K562 (cell line): ENCODE results near the gene SLC38A8. TPM values are rescaled to one million over a fixed set of nuclear protein-coding genes. Genes with fewer than 3 reads are reported as not detected.

Source experiments
- ATAC-seq: fragments of 200-7000 bp; cut with Tn5 transposase; 3 replicates; pipeline ENCODE4 v1.9.1; 2020; ENCODE audit warnings: moderate library complexity
- BruUV-seq: library from RNA; stranded (reverse); fragments of 400-500 nt; replicated peaks from 2 replicates; lab custom pipeline; 2021; lab: Mats Ljungman, UMichigan
- CTCF ChIA-PET: fragments of 300-600 bp; formaldehyde crosslinking; extraction: SDS; loops from one replicate; lab custom pipeline; 2021; ENCODE audit warnings: low intra/inter-chr PET ratio; lab: Yijun Ruan, JAX
- POLR2A ChIA-PET: fragments of 300-600, 350-650 bp; sonication (Branson Sonifier 250); formaldehyde crosslinking; extraction: SDS; loops from one replicate; lab custom pipeline; 2021; ENCODE audit warnings: antibody characterized with exemption, inconsistent platforms; lab: Yijun Ruan, JAX
- DNase-seq, 4 experiments: peaks; one replicate each; pipeline versions ENCODE4 v3.0.0 to v3.0.0-alpha.2; 2011 to 2018; ENCODE audit warnings: low spot score in 3 of 4, mixed read lengths in 3 of 4; ENCODE audit errors: extremely low read depth in 1 of 4
- FAIRE-seq: peaks from 2 replicates; lab custom pipeline; 2011; peaks lifted over from hg19 to GRCh38; lab: Jason Lieb, UNC
- H2AFZ ChIP-seq: 2 replicates; pipeline ENCODE4 v1.6.0; 2011; ENCODE audit warnings: low read depth, low read length, control low read depth, inconsistent platforms
- H3K27ac ChIP-seq: fragments of 200-600 bp; 3 replicates; pipeline ENCODE4 v1.8.0; 2011; ENCODE audit warnings: low read depth, mild to moderate bottlenecking, control low read depth, inconsistent platforms, low read length, moderate library complexity, mixed read lengths; ENCODE audit errors: extremely low read depth
- H3K27me3 ChIP-seq, 2 experiments: fragments of 300-600 bp in 1 of 2; 2 replicates in 1 of 2; 3 replicates in 1 of 2; pipeline versions ENCODE4 v1.6.0 to v1.8.0; 2011; ENCODE audit warnings: inconsistent platforms in 2 of 2, low read length in 2 of 2, mild to moderate bottlenecking in 1 of 2, mixed read lengths in 1 of 2, moderate library complexity in 1 of 2; ENCODE audit not compliant: control insufficient read depth in 2 of 2, insufficient read depth in 2 of 2
- H3K36me3 ChIP-seq: fragments of 300-600 bp; 3 replicates; pipeline ENCODE4 v1.8.0; 2011; ENCODE audit warnings: mild to moderate bottlenecking, low read length, inconsistent platforms; ENCODE audit not compliant: control insufficient read depth, insufficient read depth
- H3K4me1 ChIP-seq, 2 experiments: fragments of 200-600 bp in 1 of 2; replicated peaks in 1 of 2; 2 replicates in 1 of 2; 3 replicates in 1 of 2; pipeline versions ENCODE4 v1.5.1 to v1.8.0; 2011; ENCODE audit warnings: inconsistent platforms in 2 of 2, low read length in 2 of 2, mild to moderate bottlenecking in 1 of 2, mixed read lengths in 1 of 2, moderate library complexity in 1 of 2; ENCODE audit not compliant: control insufficient read depth in 2 of 2, insufficient read depth in 2 of 2
- H3K4me2 ChIP-seq: 2 replicates; pipeline ENCODE4 v1.6.1; 2011; ENCODE audit warnings: low read length, control low read depth, inconsistent platforms, mixed read lengths; ENCODE audit not compliant: insufficient read depth
- H3K4me3 ChIP-seq: fragments of 200-600 bp; sonication (generic), shearing (Covaris generic); 2 replicates; pipeline ENCODE4 v1.5.1; 2016; ENCODE audit warnings: control low read depth, inconsistent platforms
- H3K79me2 ChIP-seq: fragments of 200-600 bp; 3 replicates; pipeline ENCODE4 v1.8.0; 2011; ENCODE audit warnings: low read length, inconsistent platforms; ENCODE audit not compliant: control insufficient read depth, insufficient read depth
- H3K9ac ChIP-seq, 2 experiments: 2 replicates each; pipeline versions ENCODE4 v1.6.0 to v1.6.1; 2011; ENCODE audit warnings: low read depth in 2 of 2, low read length in 2 of 2, control low read depth in 1 of 2, inconsistent platforms in 1 of 2, mild to moderate bottlenecking in 1 of 2, mixed read lengths in 1 of 2; ENCODE audit not compliant: insufficient read depth in 1 of 2
- H3K9me1 ChIP-seq: one replicate; pipeline ENCODE4 v1.6.0; 2011; ENCODE audit warnings: inconsistent platforms, mild to moderate bottlenecking, low read length, moderate library complexity; ENCODE audit not compliant: control insufficient read depth, insufficient read depth
- H3K9me3 ChIP-seq: replicated peaks from 2 replicates; pipeline ENCODE4 v1.5.1; 2011; ENCODE audit warnings: low read depth, low read length, inconsistent platforms; ENCODE audit not compliant: control insufficient read depth, insufficient read depth
- H4K20me1 ChIP-seq: replicated peaks from 2 replicates; pipeline ENCODE4 v1.6.1; 2011; ENCODE audit warnings: low read length, inconsistent platforms, mixed read lengths; ENCODE audit not compliant: control insufficient read depth, insufficient read depth
- FOXK1 ChIP-seq: sonication (generic); formaldehyde crosslinking; IDR thresholded peaks from 2 replicates; pipeline ENCODE4 v1.8.0; 2022; ENCODE audit warnings: missing genetic modification reagents, mild to moderate bottlenecking, borderline replicate concordance
- HINFP ChIP-seq: fragments of 450-650 bp; conservative IDR thresholded peaks from 2 replicates; pipeline ENCODE4 v1.6.1; 2016; ENCODE audit warnings: missing genetic modification characterization, low read depth, mild to moderate bottlenecking, control low read depth, missing compliant biosample characterization
- NFE2L1 ChIP-seq: fragments of 450-650 bp; IDR thresholded peaks from 2 replicates; pipeline ENCODE4 v1.6.1; 2016; ENCODE audit warnings: missing genetic modification characterization, low read depth, mild to moderate bottlenecking, missing compliant biosample characterization, moderate library complexity, borderline replicate concordance
- POLR2AphosphoS2 ChIP-seq: IDR thresholded peaks from 2 replicates; pipeline ENCODE4 v1.6.1; 2012; ENCODE audit warnings: low read length, improper control_type of control experiment
- SRSF9 ChIP-seq: fragments of 200-400 bp; formaldehyde crosslinking; IDR thresholded peaks from 2 replicates; pipeline ENCODE4 v1.6.1; 2017; ENCODE audit warnings: low read depth, low read length, borderline replicate concordance
- TBL1XR1 ChIP-seq, 2 experiments: IDR thresholded peaks; 2 replicates each; pipeline ENCODE4 v1.6.1; 2012; ENCODE audit warnings: improper control_type of control experiment in 2 of 2, low read length in 2 of 2, mild to moderate bottlenecking in 1 of 2
- ZNF282 ChIP-seq: sonication (generic); formaldehyde crosslinking; IDR thresholded peaks from 2 replicates; pipeline ENCODE4 v1.8.1; 2023; ENCODE audit warnings: missing genetic modification reagents
- ZNF785 ChIP-seq: fragments of 250-450 bp; sonication (Bioruptor Pico); IDR thresholded peaks from 2 replicates; pipeline ENCODE4 v1.4.0; 2020; ENCODE audit warnings: mild to moderate bottlenecking
- WGBS: fragments of 100-300 bp; shearing (Covaris generic); methylation state at CpG from one replicate; pipeline ENCODE4 v1.1.6; 2016; ENCODE audit warnings: low coverage, mixed read lengths; ENCODE audit not compliant: insufficient coverage; ENCODE audit errors: missing lambda C conversion rate; 5-methylcytosine and 5-hydroxymethylcytosine counted together
- in situ Hi-C: fragments of 300-500 bp; cut with MboI; formaldehyde crosslinking; loops from 4 replicates; pipeline ENCODE4 v1.15.0; 2018; ENCODE audit warnings: inconsistent platforms, mixed read lengths
- intact Hi-C: fragments of 100-400 bp; cut with micrococcal nuclease; formaldehyde crosslinking; loops from 2 replicates; pipeline ENCODE4 v1.14.2; 2022
- polyA plus RNA-seq, 8 experiments: library from polyadenylated mRNA; depleted of rRNA in 4 of 8; stranded (reverse) in 5 of 8; unstranded in 3 of 8; fragments of >200 nt; fragmentation: Nextera tagmentation in 2 of 8; fragmentation: Illumina TruSeq in 1 of 8; extraction: Ambion mirVana in 2 of 8; extraction: Trizol in 1 of 8; gene quantifications; 2 replicates each; pipeline versions ENCODE4 v1.2.1 to v1.2.3, GENCODE V29; 2011 to 2014; ENCODE audit warnings: inconsistent platforms in 1 of 8, missing spikeins in 1 of 8
- total RNA-seq, 7 experiments: library from RNA; depleted of rRNA in 6 of 7; stranded (reverse); fragments of >200 nt in 6 of 7; fragmentation: Illumina TruSeq in 2 of 7; extraction: Trizol in 2 of 7; gene quantifications; 2 replicates each; pipeline versions ENCODE4 v1.2.1 to v1.2.3, GENCODE V29; 2011 to 2021; ENCODE audit warnings: low replicate concordance in 1 of 7
- TF ChIP-seq, protein P1 (sequence below): sonication (generic); formaldehyde crosslinking; IDR thresholded peaks from 2 replicates; pipeline ENCODE4 v1.8.0; 2023; ENCODE audit warnings: mild to moderate bottlenecking, missing genetic modification reagents
- TF ChIP-seq, protein P2 (sequence below): fragments of 250-450 bp; sonication (Bioruptor Pico); IDR thresholded peaks from 2 replicates; pipeline ENCODE4 v1.6.1; 2021; ENCODE audit warnings: mild to moderate bottlenecking
- TF ChIP-seq, protein P3 (sequence below): sonication (generic); formaldehyde crosslinking; IDR thresholded peaks from 2 replicates; pipeline ENCODE4 v1.8.0; 2022; ENCODE audit warnings: missing genetic modification reagents, mild to moderate bottlenecking, borderline replicate concordance
- TF ChIP-seq, protein P4 (sequence below): fragments of 450-650 bp; formaldehyde crosslinking; conservative IDR thresholded peaks from 2 replicates; pipeline ENCODE4 v1.4.0; 2022; ENCODE audit warnings: mild to moderate bottlenecking, missing genetic modification characterization

Gene SLC38A8
- total and polyA plus RNA-seq, 9 of the 15 experiments (the other 6 are each of a cell fraction or from before 2014, with no cell fraction given): 0.28 TPM; not detected in 8

DNA sequence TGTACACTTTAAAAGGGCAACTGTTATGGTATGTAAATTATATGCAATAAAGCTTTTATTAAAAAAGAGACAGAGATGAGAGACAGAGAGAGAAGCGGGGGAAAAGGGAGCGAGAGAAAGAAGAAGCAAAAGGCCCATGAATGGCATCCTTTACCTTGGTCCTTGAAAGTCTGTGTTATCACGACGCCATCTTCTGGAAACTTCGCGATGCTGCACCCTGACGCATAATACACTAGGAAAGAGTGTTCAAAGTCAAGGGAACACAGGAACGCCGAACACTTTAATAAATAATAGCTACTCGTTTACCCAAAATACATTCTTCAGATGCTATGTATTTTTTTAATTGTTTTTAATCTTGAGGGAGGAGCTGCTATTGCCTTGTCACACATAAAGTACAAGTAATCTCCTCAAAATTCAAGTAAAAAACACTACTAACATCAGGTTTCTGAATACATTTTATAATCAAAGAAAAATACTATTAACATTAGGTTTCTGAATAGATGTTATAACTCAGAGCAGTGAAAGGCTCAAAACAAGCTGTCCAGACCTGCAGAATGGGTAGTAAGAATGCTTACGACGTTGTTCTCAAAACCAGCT, 23.0 kb upstream of the SLC38A8 start:
- in situ Hi-C loops (loop anchor here (10.0 kb wide), 2 partner anchors 241 to 419 kb away; no protein-coding TSS in a partner anchor), intact Hi-C loops (loop anchor here (1.0 kb wide), 4 partner anchors 97 to 239 kb away; partner anchors contain the start of gene NECAB2)
- POLR2A ChIA-PET: interaction anchor here (0.8 to 1.0 kb wide), 3 partner anchors 25 to 108 kb away, joined by 3 to 4 read pairs (median 3); no protein-coding TSS in a partner anchor
- Histone ChIP-seq H3K9ac (no peak overlapping the region), H3K9me3 (no peaks in the 10 kb centered on the region), H3K9me1 (no peaks in the 10 kb centered on the region), H3K27ac (no peak overlapping the region), H3K79me2 (no peaks in the 10 kb centered on the region), H3K4me1 (peaks cover 0 to 3% of the 10 kb centered on the region in 2 experiments; a peak in 1 of 5 replicates), H3K4me2 (no peak overlapping the region), H3K36me3 (peaks cover 92% of the 10 kb centered on the region; the same call in 2 of the 3 replicates), H3K27me3 (no peaks in the 10 kb centered on the region), H4K20me1 (0 out of 2 replicates have a peak, but pooled peaks cover 3% of the 10 kb centered on the region), H2AFZ (no peak overlapping the region), H3K4me3 (no peak overlapping the region)
- CTCF ChIA-PET: interaction anchor here (0.6 to 2.3 kb wide), 13 partner anchors 13 to 436 kb away, joined by 3 to 38 read pairs (median 4); partner anchors contain the start of genes NECAB2, OSGIN1 and TAF1C
- FAIRE-seq: peak; percentile 97
- 27% methylated on average over 12 of the region's 12 CpGs for WGBS
- DNase-seq: peak; percentile 62 to 80 (median 69)
- BruUV-seq: no TSS peak
- ATAC-seq: peak; percentile 88
- TF ChIP-seq, protein P1, sequence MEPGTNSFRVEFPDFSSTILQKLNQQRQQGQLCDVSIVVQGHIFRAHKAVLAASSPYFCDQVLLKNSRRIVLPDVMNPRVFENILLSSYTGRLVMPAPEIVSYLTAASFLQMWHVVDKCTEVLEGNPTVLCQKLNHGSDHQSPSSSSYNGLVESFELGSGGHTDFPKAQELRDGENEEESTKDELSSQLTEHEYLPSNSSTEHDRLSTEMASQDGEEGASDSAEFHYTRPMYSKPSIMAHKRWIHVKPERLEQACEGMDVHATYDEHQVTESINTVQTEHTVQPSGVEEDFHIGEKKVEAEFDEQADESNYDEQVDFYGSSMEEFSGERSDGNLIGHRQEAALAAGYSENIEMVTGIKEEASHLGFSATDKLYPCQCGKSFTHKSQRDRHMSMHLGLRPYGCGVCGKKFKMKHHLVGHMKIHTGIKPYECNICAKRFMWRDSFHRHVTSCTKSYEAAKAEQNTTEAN: no peak
- TF ChIP-seq ZNF785 (CRISPR knock-in tag) (no peak), FOXK1 (CRISPR knock-in tag) (no peak), POLR2AphosphoS2 (no peak), SRSF9 (no peak), TBL1XR1 (IDR thresholded peaks at IDR 0.05; ENCODE audit: low read length in 2 of 2) (0 out of 4 replicates have a peak, but pooled peaks of 1 of the 2 experiments have one; percentile 28), NFE2L1 (tag) (no peak), HINFP (tag) (no peak), ZNF282 (no peak)
- TF ChIP-seq, protein P2, sequence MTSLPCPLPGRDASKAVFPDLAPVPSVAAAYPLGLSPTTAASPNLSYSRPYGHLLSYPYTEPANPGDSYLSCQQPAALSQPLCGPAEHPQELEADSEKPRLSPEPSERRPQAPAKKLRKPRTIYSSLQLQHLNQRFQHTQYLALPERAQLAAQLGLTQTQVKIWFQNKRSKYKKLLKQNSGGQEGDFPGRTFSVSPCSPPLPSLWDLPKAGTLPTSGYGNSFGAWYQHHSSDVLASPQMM (CRISPR knock-in tag): no peak
- TF ChIP-seq, protein P3, sequence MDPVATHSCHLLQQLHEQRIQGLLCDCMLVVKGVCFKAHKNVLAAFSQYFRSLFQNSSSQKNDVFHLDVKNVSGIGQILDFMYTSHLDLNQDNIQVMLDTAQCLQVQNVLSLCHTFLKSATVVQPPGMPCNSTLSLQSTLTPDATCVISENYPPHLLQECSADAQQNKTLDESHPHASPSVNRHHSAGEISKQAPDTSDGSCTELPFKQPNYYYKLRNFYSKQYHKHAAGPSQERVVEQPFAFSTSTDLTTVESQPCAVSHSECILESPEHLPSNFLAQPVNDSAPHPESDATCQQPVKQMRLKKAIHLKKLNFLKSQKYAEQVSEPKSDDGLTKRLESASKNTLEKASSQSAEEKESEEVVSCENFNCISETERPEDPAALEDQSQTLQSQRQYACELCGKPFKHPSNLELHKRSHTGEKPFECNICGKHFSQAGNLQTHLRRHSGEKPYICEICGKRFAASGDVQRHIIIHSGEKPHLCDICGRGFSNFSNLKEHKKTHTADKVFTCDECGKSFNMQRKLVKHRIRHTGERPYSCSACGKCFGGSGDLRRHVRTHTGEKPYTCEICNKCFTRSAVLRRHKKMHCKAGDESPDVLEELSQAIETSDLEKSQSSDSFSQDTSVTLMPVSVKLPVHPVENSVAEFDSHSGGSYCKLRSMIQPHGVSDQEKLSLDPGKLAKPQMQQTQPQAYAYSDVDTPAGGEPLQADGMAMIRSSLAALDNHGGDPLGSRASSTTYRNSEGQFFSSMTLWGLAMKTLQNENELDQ: no peak
- TF ChIP-seq, protein P4, sequence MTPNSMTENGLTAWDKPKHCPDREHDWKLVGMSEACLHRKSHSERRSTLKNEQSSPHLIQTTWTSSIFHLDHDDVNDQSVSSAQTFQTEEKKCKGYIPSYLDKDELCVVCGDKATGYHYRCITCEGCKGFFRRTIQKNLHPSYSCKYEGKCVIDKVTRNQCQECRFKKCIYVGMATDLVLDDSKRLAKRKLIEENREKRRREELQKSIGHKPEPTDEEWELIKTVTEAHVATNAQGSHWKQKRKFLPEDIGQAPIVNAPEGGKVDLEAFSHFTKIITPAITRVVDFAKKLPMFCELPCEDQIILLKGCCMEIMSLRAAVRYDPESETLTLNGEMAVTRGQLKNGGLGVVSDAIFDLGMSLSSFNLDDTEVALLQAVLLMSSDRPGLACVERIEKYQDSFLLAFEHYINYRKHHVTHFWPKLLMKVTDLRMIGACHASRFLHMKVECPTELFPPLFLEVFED: no peak
